Activated naive CD4-positive, alpha-beta T cell treated with anti-CD3 and anti-CD28 coated beads, Interleukin-2, amount 50 U/mL, for 24 hours (primary cell): ENCODE measurements around the gene GOT2.
"Not testable (repeated sequence)": the region's sequence is repeated elsewhere in the genome, so short reads cannot be mapped to it uniquely, and the experiment has no call there.

Experiments
- H3K27ac Mint-ChIP-seq: one replicate; pipeline ENCODE4 v1.8.0; 2021; ENCODE audit warnings: mild to moderate bottlenecking, mixed read lengths
- H3K27me3 Mint-ChIP-seq: one replicate; pipeline ENCODE4 v1.8.0; 2021; ENCODE audit warnings: mixed read lengths
- H3K36me3 Mint-ChIP-seq: one replicate; pipeline ENCODE4 v1.8.0; 2021; ENCODE audit warnings: mixed read lengths
- H3K4me1 Mint-ChIP-seq: one replicate; pipeline ENCODE4 v1.8.0; 2021; ENCODE audit warnings: mixed read lengths
- H3K4me3 Mint-ChIP-seq: one replicate; pipeline ENCODE4 v1.8.0; 2021; ENCODE audit warnings: mild to moderate bottlenecking, mixed read lengths
- H3K9me3 Mint-ChIP-seq: one replicate; pipeline ENCODE4 v1.8.0; 2021; ENCODE audit warnings: mixed read lengths

The GOT2 gene

GRCh38 chr16:58732545-58733247 lies 1.4 kb downstream of the GOT2 start:
- no peaks in the 10 kb centered on the region for H3K36me3 Mint-ChIP-seq
- peak overlapping the region; percentile 91 for H3K4me3 Mint-ChIP-seq
- no peaks in the 10 kb centered on the region for H3K27me3 Mint-ChIP-seq
- H3K9me3 Mint-ChIP-seq = no peaks in the 10 kb centered on the region
- H3K27ac Mint-ChIP-seq = peak overlapping the region; percentile 80
- H3K4me1 Mint-ChIP-seq = peaks cover 59% of the 10 kb centered on the region

GRCh38 chr16:58730724-58731370 lies 3.3 kb downstream of the GOT2 start:
- peaks cover 58% of the 10 kb centered on the region for H3K4me1 Mint-ChIP-seq
- no peak overlapping the region for H3K4me3 Mint-ChIP-seq
- H3K27ac Mint-ChIP-seq = no peak overlapping the region
- H3K36me3 Mint-ChIP-seq = no peaks in the 10 kb centered on the region
- no peaks in the 10 kb centered on the region for H3K9me3 Mint-ChIP-seq
- no peaks in the 10 kb centered on the region for H3K27me3 Mint-ChIP-seq

- Mint-ChIP-seq H3K4me3 (no peak overlapping the region), H3K27me3 (no peaks in the 10 kb centered on the region), H3K36me3 (no peaks in the 10 kb centered on the region), H3K9me3 (no peaks in the 10 kb centered on the region), H3K27ac (no peak overlapping the region), H3K4me1 (peaks cover 46% of the 10 kb centered on the region)
These were observed 6.1 kb downstream of the GOT2 start for GRCh38 chr16:58727796-58728568.

GRCh38 chr16:58727028-58727781 lies 6.9 kb downstream of the GOT2 start:
- H3K4me1 Mint-ChIP-seq = peaks cover 38% of the 10 kb centered on the region
- H3K4me3 Mint-ChIP-seq = no peak overlapping the region

GRCh38 chr16:58723109-58723508 lies 11.0 kb downstream of the GOT2 start:
- H3K4me1 Mint-ChIP-seq = peaks cover 9% of the 10 kb centered on the region
- H3K36me3 Mint-ChIP-seq = peaks cover 7% of the 10 kb centered on the region
- no peaks in the 10 kb centered on the region for H3K9me3 Mint-ChIP-seq
- no peak overlapping the region for H3K27ac Mint-ChIP-seq
- no peaks in the 10 kb centered on the region for H3K27me3 Mint-ChIP-seq
- H3K4me3 Mint-ChIP-seq = no peak overlapping the region

More at GRCh38 chr16:58727028-58727781, 6.9 kb downstream of the GOT2 start:
- Mint-ChIP-seq H3K9me3 (no peaks in the 10 kb centered on the region), H3K27me3 (no peaks in the 10 kb centered on the region), H3K27ac (peak overlapping the region; percentile 7), H3K36me3 (no peaks in the 10 kb centered on the region)

- Mint-ChIP-seq H3K27me3 (no peaks in the 10 kb centered on the region), H3K9me3 (no peaks in the 10 kb centered on the region), H3K4me3 (no peak overlapping the region), H3K27ac (no peak overlapping the region), H3K4me1 (no peaks in the 10 kb centered on the region), H3K36me3 (peaks cover 18% of the 10 kb centered on the region)
These were observed 16.1 kb downstream of the GOT2 start for GRCh38 chr16:58717994-58718393.

- Mint-ChIP-seq H3K27ac (peak overlapping the region; percentile 46), H3K36me3 (peaks cover 22% of the 10 kb centered on the region), H3K9me3 (no peaks in the 10 kb centered on the region), H3K27me3 (no peaks in the 10 kb centered on the region), H3K4me1 (no peaks in the 10 kb centered on the region), H3K4me3 (no peak overlapping the region)
These were observed 17.6 kb downstream of the GOT2 start for GRCh38 chr16:58716468-58716867.

GRCh38 chr16:58713742-58714141 lies 20.4 kb downstream of the GOT2 start:
- H3K9me3 Mint-ChIP-seq = no peaks in the 10 kb centered on the region
- H3K27ac Mint-ChIP-seq = no peak overlapping the region
- H3K27me3 Mint-ChIP-seq = no peaks in the 10 kb centered on the region
- no peak overlapping the region for H3K4me3 Mint-ChIP-seq
- H3K4me1 Mint-ChIP-seq = no peaks in the 10 kb centered on the region
- H3K36me3 Mint-ChIP-seq = peaks cover 19% of the 10 kb centered on the region

GRCh38 chr16:58709333-58709732 lies 24.8 kb downstream of the GOT2 start:
- no peak overlapping the region for H3K4me3 Mint-ChIP-seq
- H3K9me3 Mint-ChIP-seq = no peaks in the 10 kb centered on the region
- no peaks in the 10 kb centered on the region for H3K27me3 Mint-ChIP-seq
- H3K36me3 Mint-ChIP-seq = peaks cover 22% of the 10 kb centered on the region
- H3K4me1 Mint-ChIP-seq = no peaks in the 10 kb centered on the region
- H3K27ac Mint-ChIP-seq = no peak overlapping the region

GRCh38 chr16:58699151-58699550 lies 35.0 kb downstream of the GOT2 start:
- Mint-ChIP-seq H3K36me3 (no peaks in the 10 kb centered on the region), H3K9me3 (no peaks in the 10 kb centered on the region), H3K27ac (peak overlapping the region; percentile 31), H3K4me3 (peak overlapping the region; percentile 19), H3K27me3 (no peaks in the 10 kb centered on the region), H3K4me1 (peaks cover 5% of the 10 kb centered on the region)

GRCh38 chr16:58695368-58695767 lies 38.7 kb downstream of the GOT2 start:
- no peaks in the 10 kb centered on the region for H3K9me3 Mint-ChIP-seq
- no peak overlapping the region for H3K27ac Mint-ChIP-seq
- no peaks in the 10 kb centered on the region for H3K27me3 Mint-ChIP-seq
- peaks cover 5% of the 10 kb centered on the region for H3K4me1 Mint-ChIP-seq
- peaks cover 2% of the 10 kb centered on the region for H3K36me3 Mint-ChIP-seq
- H3K4me3 Mint-ChIP-seq = no peak overlapping the region

- Mint-ChIP-seq H3K36me3 (peaks cover 2% of the 10 kb centered on the region), H3K27ac (no peak overlapping the region), H3K9me3 (no peaks in the 10 kb centered on the region), H3K4me1 (no peaks in the 10 kb centered on the region), H3K4me3 (no peak overlapping the region), H3K27me3 (no peaks in the 10 kb centered on the region)
These were observed 41.7 kb downstream of the GOT2 start for GRCh38 chr16:58692450-58692849.

- H3K27me3 Mint-ChIP-seq, H3K9me3 Mint-ChIP-seq, H3K36me3 Mint-ChIP-seq, H3K27ac Mint-ChIP-seq, H3K4me3 Mint-ChIP-seq: not testable (repeated sequence)
- peaks cover 23% of the 10 kb centered on the region for H3K4me1 Mint-ChIP-seq
These were observed 47.0 kb downstream of the GOT2 start for GRCh38 chr16:58686985-58687706.

GRCh38 chr16:58685084-58685449 lies 49.0 kb downstream of the GOT2 start:
- Mint-ChIP-seq H3K36me3 (peaks cover 3% of the 10 kb centered on the region), H3K27ac (no peak overlapping the region), H3K9me3 (no peaks in the 10 kb centered on the region), H3K4me1 (peaks cover 30% of the 10 kb centered on the region), H3K27me3 (no peaks in the 10 kb centered on the region), H3K4me3 (peak overlapping the region; percentile 89)
